SK-N-SH (cell line): ENCODE results near the gene ROBO1. TPM values are rescaled to one million over a fixed set of nuclear protein-coding genes. Genes with fewer than 3 reads are reported as not detected.

ENCODE experiments used
- CTCF ChIA-PET: fragments of 300-600, 350-600 bp; formaldehyde crosslinking; extraction: SDS; loops from one replicate; lab custom pipeline; 2021; lab: Yijun Ruan, JAX
- POLR2A ChIA-PET: fragments of 350-600 bp; sonication (Branson Sonifier 250); formaldehyde crosslinking; extraction: SDS; loops from one replicate; lab custom pipeline; 2020; ENCODE audit warnings: antibody characterized with exemption, inconsistent platforms; lab: Yijun Ruan, JAX
- DNase-seq: peaks from one replicate; pipeline ENCODE4 v3.0.0; 2012
- H2AFZ ChIP-seq: fragments of 200-600 bp; sonication (generic); 2 replicates; pipeline ENCODE4 v1.8.1; 2016; ENCODE audit warnings: antibody characterized with exemption, mild to moderate bottlenecking, low read depth
- H3F3A ChIP-seq: fragments of 200-600 bp; sonication (generic); replicated peaks from 2 replicates; pipeline ENCODE3; 2016; ENCODE audit warnings: antibody characterized with exemption, mild to moderate bottlenecking; ENCODE audit not compliant: insufficient read depth
- H3K27ac ChIP-seq, 2 experiments: fragments of 200-500 bp in 1 of 2; fragments of 200-600 bp in 1 of 2; sonication (Bioruptor generic) in 1 of 2; sonication (generic), shearing (Covaris generic) in 1 of 2; 2 replicates each; pipeline versions ENCODE4 v1.5.1 to v1.6.1; 2014 to 2016; ENCODE audit warnings: low read depth in 2 of 2, inconsistent platforms in 1 of 2, low read length in 1 of 2, mild to moderate bottlenecking in 1 of 2, mixed read lengths in 1 of 2
- H3K27me3 ChIP-seq: fragments of 200-600 bp; sonication (generic), shearing (Covaris generic); 2 replicates; pipeline ENCODE4 v1.6.1; 2016; ENCODE audit warnings: mixed run types; ENCODE audit not compliant: insufficient read depth
- H3K36me3 ChIP-seq, 2 experiments: fragments of 200-500 bp in 1 of 2; fragments of 200-600 bp in 1 of 2; sonication (Bioruptor generic) in 1 of 2; sonication (generic) in 1 of 2; replicated peaks in 1 of 2; 2 replicates each; pipeline versions ENCODE3 to v1.5.1; 2014 to 2016; ENCODE audit warnings: low read length in 1 of 2, mild to moderate bottlenecking in 1 of 2; ENCODE audit not compliant: insufficient read depth in 2 of 2, control insufficient read depth in 1 of 2
- H3K4me1 ChIP-seq, 2 experiments: fragments of 200-500 bp in 1 of 2; fragments of 200-600 bp in 1 of 2; sonication (Bioruptor generic) in 1 of 2; sonication (generic), shearing (Covaris generic) in 1 of 2; 2 replicates each; pipeline versions ENCODE4 v1.5.1 to v1.6.1; 2014 to 2016; ENCODE audit warnings: low read depth in 1 of 2, low read length in 1 of 2, mixed run types in 1 of 2; ENCODE audit not compliant: insufficient read depth in 2 of 2, control insufficient read depth in 1 of 2
- H3K4me2 ChIP-seq: fragments of 200-600 bp; sonication (generic), shearing (Covaris generic); 2 replicates; pipeline ENCODE4 v1.6.1; 2017; ENCODE audit warnings: mixed run types
- H3K4me3 ChIP-seq, 2 experiments: fragments of 200-500 bp in 1 of 2; fragments of 200-600 bp in 1 of 2; sonication (Bioruptor generic) in 1 of 2; sonication (generic), shearing (Covaris generic) in 1 of 2; 2 replicates each; pipeline versions ENCODE4 v1.5.1 to v1.8.1; 2014 to 2016; ENCODE audit warnings: low read depth in 2 of 2, inconsistent platforms in 1 of 2, low read length in 1 of 2, mild to moderate bottlenecking in 1 of 2, mixed read lengths in 1 of 2, moderate library complexity in 1 of 2
- H3K79me2 ChIP-seq: fragments of 200-600 bp; sonication (generic); 2 replicates; pipeline ENCODE4 v1.8.1; 2017; ENCODE audit warnings: mild to moderate bottlenecking; ENCODE audit not compliant: insufficient read depth
- H3K9ac ChIP-seq: fragments of 200-600 bp; sonication (generic); 2 replicates; pipeline ENCODE4 v1.6.1; 2017; ENCODE audit warnings: mixed run types
- H3K9me2 ChIP-seq: fragments of 200-600 bp; sonication (generic); 2 replicates; pipeline ENCODE4 v1.6.1; 2017; ENCODE audit warnings: mixed run types
- H3K9me3 ChIP-seq: fragments of 200-600 bp; sonication (generic); 2 replicates; pipeline ENCODE4 v1.6.1; 2017; ENCODE audit warnings: mixed run types, mild to moderate bottlenecking, moderate library complexity
- H4K20me1 ChIP-seq: fragments of 200-600 bp; sonication (generic); 2 replicates; pipeline ENCODE4 v1.6.1; 2017; ENCODE audit warnings: mild to moderate bottlenecking, mixed run types; ENCODE audit not compliant: insufficient read depth
- CHD2 ChIP-seq: fragments of 150-350 bp; IDR thresholded peaks from 2 replicates; pipeline ENCODE4 v1.6.1; 2018; ENCODE audit warnings: low read length; ENCODE audit not compliant: partially characterized antibody
- ELF1 ChIP-seq: IDR thresholded peaks from 2 replicates; pipeline ENCODE4 v1.4.0; 2012
- FOXJ3 ChIP-seq: sonication (generic); formaldehyde crosslinking; IDR thresholded peaks from 2 replicates; pipeline ENCODE4 v1.5.1; 2020; ENCODE audit warnings: mild to moderate bottlenecking, missing genetic modification reagents
- JUND ChIP-seq: IDR thresholded peaks from 2 replicates; pipeline ENCODE4 v1.4.0; 2012
- MXI1 ChIP-seq: IDR thresholded peaks from 2 replicates; pipeline ENCODE4 v1.6.1; 2012; ENCODE audit warnings: mild to moderate bottlenecking, low read depth, low read length, improper control_type of control experiment
- NFIC ChIP-seq: IDR thresholded peaks from 2 replicates; pipeline ENCODE4 v1.4.0; 2012; ENCODE audit warnings: borderline replicate concordance
- NRF1 ChIP-seq: IDR thresholded peaks from 2 replicates; pipeline ENCODE4 v1.6.1; 2012; ENCODE audit warnings: low read depth, mild to moderate bottlenecking, low read length
- RXRA ChIP-seq: IDR thresholded peaks from 2 replicates; pipeline ENCODE4 v1.4.0; 2012; ENCODE audit warnings: low read depth, mild to moderate bottlenecking, borderline replicate concordance
- SMC3 ChIP-seq: IDR thresholded peaks from 2 replicates; pipeline ENCODE4 v1.6.1; 2012; ENCODE audit warnings: low read depth, low read length, improper control_type of control experiment
- USF2 ChIP-seq: fragments of 150-350 bp; IDR thresholded peaks from 2 replicates; pipeline ENCODE4 v1.6.1; 2017; ENCODE audit warnings: antibody characterized with exemption, low read length, low read depth, borderline replicate concordance
- WGBS: methylation state at CpG from one replicate; pipeline ENCODE4 v1.1.6; 2017; ENCODE audit warnings: low lambda C conversion rate; 5-methylcytosine and 5-hydroxymethylcytosine counted together
- polyA plus RNA-seq, 3 experiments: library from polyadenylated mRNA; depleted of rRNA; stranded (reverse); fragments of >200 nt; gene quantifications; 2 replicates each; pipeline ENCODE4 v1.2.3, GENCODE V29; 2012
- TF ChIP-seq, protein P1 (sequence below): IDR thresholded peaks from 2 replicates; pipeline ENCODE4 v1.4.0; 2012; ENCODE audit warnings: low read depth, borderline replicate concordance
- TF ChIP-seq, protein P2 (sequence below): fragments of 200-600 bp; sonication (generic); IDR thresholded peaks from 2 replicates; pipeline ENCODE4 v1.6.1; 2017; ENCODE audit warnings: antibody characterized with exemption, mild to moderate bottlenecking, moderate library complexity

Gene ROBO1
- polyA plus RNA-seq, 1 of the 3 experiments (the other 2 are of a cell fraction) = 22.7 TPM

GRCh38 chr3:79751703-79752102 is 16.1 kb downstream of the ROBO1 start (continued):
- TF ChIP-seq USF2 (no peak), FOXJ3 (CRISPR knock-in tag) (no peak), RXRA (no peak), NFIC (no peak), CHD2 (no peak), NRF1 (no peak)
- TF ChIP-seq, protein P1, sequence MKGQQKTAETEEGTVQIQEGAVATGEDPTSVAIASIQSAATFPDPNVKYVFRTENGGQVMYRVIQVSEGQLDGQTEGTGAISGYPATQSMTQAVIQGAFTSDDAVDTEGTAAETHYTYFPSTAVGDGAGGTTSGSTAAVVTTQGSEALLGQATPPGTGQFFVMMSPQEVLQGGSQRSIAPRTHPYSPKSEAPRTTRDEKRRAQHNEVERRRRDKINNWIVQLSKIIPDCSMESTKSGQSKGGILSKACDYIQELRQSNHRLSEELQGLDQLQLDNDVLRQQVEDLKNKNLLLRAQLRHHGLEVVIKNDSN = no peak
- TF ChIP-seq, all 33 proteins: peak for 0

GRCh38 chr3:79737530-79737929 is 30.3 kb downstream of the ROBO1 start:
- no peak overlapping the region for H3K4me3 ChIP-seq
- DNase-seq = no peak
- POLR2A ChIA-PET = no interaction called here

GRCh38 chr3:79729096-79729495 is 38.7 kb downstream of the ROBO1 start:
- no peak for TF ChIP-seq ELF1
- TF ChIP-seq, protein P2, sequence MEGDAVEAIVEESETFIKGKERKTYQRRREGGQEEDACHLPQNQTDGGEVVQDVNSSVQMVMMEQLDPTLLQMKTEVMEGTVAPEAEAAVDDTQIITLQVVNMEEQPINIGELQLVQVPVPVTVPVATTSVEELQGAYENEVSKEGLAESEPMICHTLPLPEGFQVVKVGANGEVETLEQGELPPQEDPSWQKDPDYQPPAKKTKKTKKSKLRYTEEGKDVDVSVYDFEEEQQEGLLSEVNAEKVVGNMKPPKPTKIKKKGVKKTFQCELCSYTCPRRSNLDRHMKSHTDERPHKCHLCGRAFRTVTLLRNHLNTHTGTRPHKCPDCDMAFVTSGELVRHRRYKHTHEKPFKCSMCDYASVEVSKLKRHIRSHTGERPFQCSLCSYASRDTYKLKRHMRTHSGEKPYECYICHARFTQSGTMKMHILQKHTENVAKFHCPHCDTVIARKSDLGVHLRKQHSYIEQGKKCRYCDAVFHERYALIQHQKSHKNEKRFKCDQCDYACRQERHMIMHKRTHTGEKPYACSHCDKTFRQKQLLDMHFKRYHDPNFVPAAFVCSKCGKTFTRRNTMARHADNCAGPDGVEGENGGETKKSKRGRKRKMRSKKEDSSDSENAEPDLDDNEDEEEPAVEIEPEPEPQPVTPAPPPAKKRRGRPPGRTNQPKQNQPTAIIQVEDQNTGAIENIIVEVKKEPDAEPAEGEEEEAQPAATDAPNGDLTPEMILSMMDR = no peak
- TF ChIP-seq SMC3 = no peak
- no peak for TF ChIP-seq MXI1
- DNase-seq = peak; percentile 39

More at GRCh38 chr3:79737530-79737929, 30.3 kb downstream of the ROBO1 start:
- Histone ChIP-seq H3K9me2 (no peaks in the 10 kb centered on the region), H3K4me2 (no peak overlapping the region), H3K4me1 (no peaks in the 10 kb centered on the region), H3K27me3 (no peaks in the 10 kb centered on the region), H2AFZ (no peak overlapping the region), H3K9ac (no peak overlapping the region), H3K9me3 (no peaks in the 10 kb centered on the region), H3K36me3 (no peaks in the 10 kb centered on the region), H4K20me1 (no peaks in the 10 kb centered on the region), H3F3A (no peaks in the 10 kb centered on the region), H3K27ac (no peak overlapping the region), H3K79me2 (no peaks in the 10 kb centered on the region)
- no peak for TF ChIP-seq JUND
- CTCF ChIA-PET = interaction anchor here (0.6 kb wide), 1 partner anchor 29 kb away, joined by 3 read pairs; no protein-coding TSS in a partner anchor

More at GRCh38 chr3:79729096-79729495, 38.7 kb downstream of the ROBO1 start:
- Histone ChIP-seq H3K9me3 (no peaks in the 10 kb centered on the region), H3K27ac (no peak overlapping the region), H3K4me3 (no peak overlapping the region), H3K27me3 (no peaks in the 10 kb centered on the region), H3K4me1 (peaks cover 0 to 2% of the 10 kb centered on the region in 2 experiments; a peak in 2 of 4 replicates), H3K9ac (no peak overlapping the region), H2AFZ (no peak overlapping the region), H3K79me2 (no peaks in the 10 kb centered on the region), H3K36me3 (no peaks in the 10 kb centered on the region), H3K4me2 (no peak overlapping the region), H3F3A (no peaks in the 10 kb centered on the region), H4K20me1 (no peaks in the 10 kb centered on the region), H3K9me2 (no peaks in the 10 kb centered on the region)
- ChIA-PET POLR2A (no interaction called here), CTCF (no interaction called here)
- 9% methylated on average over 2 of the region's 2 CpGs for WGBS
